Esophagus (tissue), 2 donors: ENCODE results near the gene PSMG4. TPM values are rescaled to one million over a fixed set of nuclear protein-coding genes. Genes with fewer than 3 reads are reported as not detected.
A peak's percentile ranks its signal among the peaks of the same experiment; 100 is the strongest.

ENCODE experiments used
- H3K27ac ChIP-seq, 2 donors: one replicate each; pipeline ENCODE4 v1.5.1; 2013; ENCODE audit warnings: low read depth in 2 of 2, mild to moderate bottlenecking in 2 of 2, inconsistent platforms in 1 of 2, low read length in 1 of 2, moderate library complexity in 1 of 2
- H3K27me3 ChIP-seq, 2 donors: one replicate each; pipeline ENCODE4 v1.6.1; 2013; ENCODE audit warnings: low read length in 2 of 2, control low read depth in 1 of 2, mild to moderate bottlenecking in 1 of 2; ENCODE audit not compliant: insufficient read depth in 2 of 2, control insufficient read depth in 1 of 2
- H3K36me3 ChIP-seq, 2 donors: one replicate each; pipeline ENCODE4 v1.6.1; 2013; ENCODE audit warnings: low read length in 1 of 2; ENCODE audit not compliant: control insufficient read depth in 2 of 2, insufficient read depth in 2 of 2
- H3K4me1 ChIP-seq, 2 donors: one replicate each; pipeline ENCODE4 v1.6.1; 2013; ENCODE audit warnings: low read length in 1 of 2; ENCODE audit not compliant: control insufficient read depth in 2 of 2, insufficient read depth in 2 of 2
- H3K4me3 ChIP-seq, 2 donors: one replicate each; pipeline ENCODE4 v1.5.1; 2013; ENCODE audit warnings: low read length in 2 of 2, mild to moderate bottlenecking in 2 of 2, low read depth in 1 of 2, moderate library complexity in 1 of 2
- H3K9me3 ChIP-seq, 2 donors: one replicate each; pipeline ENCODE4 v1.6.1; 2013; ENCODE audit warnings: mild to moderate bottlenecking in 2 of 2, low read depth in 1 of 2, low read length in 1 of 2, moderate library complexity in 1 of 2; ENCODE audit not compliant: control insufficient read depth in 2 of 2, insufficient read depth in 1 of 2
- WGBS, 2 donors: extraction: QIAGEN DNeasy Blood & Tissue Kit; methylation state at CpG; one replicate each; pipeline ENCODE4 v1.1.7; 2013; 5-methylcytosine and 5-hydroxymethylcytosine counted together
- polyA plus RNA-seq, 2 donors: library from polyadenylated mRNA; stranded (reverse); fragments of 200-250 nt; gene quantifications; one replicate each; pipeline ENCODE4 v1.2.3, GENCODE V29; 2013
- donor health status: healthy with polysubstance abuse.
- donor health status: Bipolar disorder and iron deficiency.

Gene PSMG4
- polyA plus RNA-seq, 2 donors, result 31.6 to 33.3 TPM

- WGBS, 2 donors, result 57 to 69% methylated on average over 17 of the region's 17 CpGs
- peaks cover 0 to 14% of the 10 kb centered on the region in 2 donors for H3K36me3 ChIP-seq
- no peak overlapping the region for H3K4me3 ChIP-seq
- peak overlapping the region in 1 of 2 donors; percentile 54 for H3K27ac ChIP-seq
- no peaks in the 10 kb centered on the region for H3K27me3 ChIP-seq
- H3K9me3 ChIP-seq, result no peaks in the 10 kb centered on the region
- peaks cover 8 to 19% of the 10 kb centered on the region in 2 donors for H3K4me1 ChIP-seq
Measured at GRCh38 chr6:3260772-3261517, 2.2 kb downstream of the PSMG4 start.

GRCh38 chr6:3261518-3261820 lies 2.7 kb downstream of the PSMG4 start:
- Histone ChIP-seq H3K27ac (peak overlapping the region in 1 of 2 donors; percentile 54), H3K9me3 (no peaks in the 10 kb centered on the region), H3K4me3 (no peak overlapping the region), H3K27me3 (no peaks in the 10 kb centered on the region), H3K4me1 (peaks cover 8 to 20% of the 10 kb centered on the region in 2 donors), H3K36me3 (peaks cover 0 to 14% of the 10 kb centered on the region in 2 donors)
- WGBS, 2 donors, result 55 to 70% methylated on average over 6 of the region's 6 CpGs

GRCh38 chr6:3261921-3262320 lies 3.2 kb downstream of the PSMG4 start:
- Histone ChIP-seq H3K4me3 (no peak overlapping the region), H3K27me3 (no peaks in the 10 kb centered on the region), H3K27ac (no peak overlapping the region), H3K36me3 (peaks cover 0 to 14% of the 10 kb centered on the region in 2 donors), H3K4me1 (peaks cover 8 to 20% of the 10 kb centered on the region in 2 donors), H3K9me3 (no peaks in the 10 kb centered on the region)
- 58 to 64% methylated on average over 8 of the region's 8 CpGs for WGBS, 2 donors

GRCh38 chr6:3263096-3263495 lies 4.3 kb downstream of the PSMG4 start:
- Histone ChIP-seq H3K9me3 (no peaks in the 10 kb centered on the region), H3K4me1 (peaks cover 8 to 20% of the 10 kb centered on the region in 2 donors), H3K27ac (peak overlapping the region in 1 of 2 donors; percentile 82), H3K36me3 (peaks cover 0 to 14% of the 10 kb centered on the region in 2 donors), H3K27me3 (no peaks in the 10 kb centered on the region), H3K4me3 (no peak overlapping the region)
- 69 to 72% methylated on average over 6 of the region's 6 CpGs for WGBS, 2 donors

GRCh38 chr6:3264356-3264755 lies 5.6 kb downstream of the PSMG4 start:
- Histone ChIP-seq H3K27ac (peak overlapping the region in 1 of 2 donors; percentile 82), H3K4me1 (peaks cover 8 to 20% of the 10 kb centered on the region in 2 donors), H3K27me3 (no peaks in the 10 kb centered on the region)

GRCh38 chr6:3265671-3266070 lies 6.9 kb downstream of the PSMG4 start:
- peaks cover 7 to 20% of the 10 kb centered on the region in 2 donors for H3K4me1 ChIP-seq
- peak overlapping the region in 1 of 2 donors; percentile 45 for H3K27ac ChIP-seq
- WGBS, 2 donors, result 38 to 50% methylated on average over 9 of the region's 9 CpGs
- H3K4me3 ChIP-seq, result no peak overlapping the region
- no peaks in the 10 kb centered on the region for H3K27me3 ChIP-seq
- H3K9me3 ChIP-seq, result no peaks in the 10 kb centered on the region
- H3K36me3 ChIP-seq, result peaks cover 0 to 29% of the 10 kb centered on the region in 2 donors

More at GRCh38 chr6:3264356-3264755, 5.6 kb downstream of the PSMG4 start:
- WGBS, 2 donors, result 73 to 74% methylated on average over 3 of the region's 3 CpGs
- no peak overlapping the region for H3K4me3 ChIP-seq
- no peaks in the 10 kb centered on the region for H3K9me3 ChIP-seq
- peaks cover 0 to 20% of the 10 kb centered on the region in 2 donors for H3K36me3 ChIP-seq

GRCh38 chr6:3266170-3266569 lies 7.4 kb downstream of the PSMG4 start:
- no peak overlapping the region for H3K4me3 ChIP-seq
- 50 to 54% methylated on average over 9 of the region's 9 CpGs for WGBS, 2 donors
- no peaks in the 10 kb centered on the region for H3K9me3 ChIP-seq
- H3K27me3 ChIP-seq, result no peaks in the 10 kb centered on the region
- peak overlapping the region in 1 of 2 donors; percentile 39 for H3K27ac ChIP-seq
- peaks cover 3 to 16% of the 10 kb centered on the region in 2 donors for H3K4me1 ChIP-seq
- H3K36me3 ChIP-seq, result peaks cover under 1 to 34% of the 10 kb centered on the region in 2 donors

- H3K4me1 ChIP-seq, result peaks cover 0 to 15% of the 10 kb centered on the region in 2 donors
- WGBS, 2 donors, result 64 to 73% methylated on average over 5 of the region's 5 CpGs
- no peak overlapping the region for H3K4me3 ChIP-seq
- H3K9me3 ChIP-seq, result no peaks in the 10 kb centered on the region
- H3K36me3 ChIP-seq, result peaks cover 8 to 43% of the 10 kb centered on the region in 2 donors
- no peak overlapping the region for H3K27ac ChIP-seq
- no peaks in the 10 kb centered on the region for H3K27me3 ChIP-seq
Measured at GRCh38 chr6:3267162-3267561, 8.4 kb downstream of the PSMG4 start.

GRCh38 chr6:3268680-3269079 lies 9.9 kb downstream of the PSMG4 start:
- no peaks in the 10 kb centered on the region for H3K27me3 ChIP-seq
- peaks cover 3 to 12% of the 10 kb centered on the region in 2 donors for H3K4me1 ChIP-seq
- H3K36me3 ChIP-seq, result peaks cover 13 to 50% of the 10 kb centered on the region in 2 donors
- H3K9me3 ChIP-seq, result no peaks in the 10 kb centered on the region
- no peak overlapping the region for H3K4me3 ChIP-seq
- 82 to 86% methylated on average over 11 of the region's 11 CpGs for WGBS, 2 donors
- no peak overlapping the region for H3K27ac ChIP-seq
